GM23338 (cell line): ENCODE results near the gene FIG4. TPM values are rescaled to one million over a fixed set of nuclear protein-coding genes. Genes with fewer than 3 reads are reported as not detected.

Source experiments
- ATAC-seq: fragments of 200-7000 bp; cut with Tn5 transposase; 3 replicates; pipeline ENCODE4 v1.9.1; 2020
- DNase-seq: peaks from one replicate; pipeline ENCODE4 v3.0.0-alpha.2; 2015; ENCODE audit warnings: low spot score
- H2AFZ ChIP-seq: fragments of 200-600 bp; sonication (generic); 2 replicates; pipeline ENCODE4 v1.8.0; 2016; ENCODE audit warnings: antibody characterized with exemption, mild to moderate bottlenecking, moderate library complexity
- H3F3A ChIP-seq: fragments of 200-600 bp; sonication (generic); replicated peaks from 2 replicates; pipeline ENCODE4 v1.8.0; 2017; ENCODE audit warnings: antibody characterized with exemption, mixed run types, low read depth
- H3K27ac ChIP-seq: fragments of 200-600 bp; sonication (generic); 2 replicates; pipeline ENCODE4 v1.6.1; 2016; ENCODE audit warnings: low read depth
- H3K27me3 ChIP-seq: fragments of 200-600 bp; sonication (generic); 2 replicates; pipeline ENCODE4 v1.8.0; 2016; ENCODE audit warnings: mild to moderate bottlenecking, mixed run types, moderate library complexity; ENCODE audit not compliant: insufficient read depth
- H3K36me3 ChIP-seq: fragments of 200-600 bp; sonication (generic); 2 replicates; pipeline ENCODE4 v1.8.0; 2016; ENCODE audit warnings: mild to moderate bottlenecking; ENCODE audit not compliant: insufficient read depth
- H3K4me1 ChIP-seq: fragments of 200-600 bp; sonication (generic); 2 replicates; pipeline ENCODE4 v1.8.0; 2016; ENCODE audit warnings: mild to moderate bottlenecking, moderate library complexity; ENCODE audit not compliant: insufficient read depth
- H3K4me2 ChIP-seq: fragments of 200-600 bp; sonication (generic); 2 replicates; pipeline ENCODE4 v1.7.1; 2017; ENCODE audit warnings: mixed run types
- H3K4me3 ChIP-seq: fragments of 200-600 bp; sonication (generic); 2 replicates; pipeline ENCODE4 v1.6.1; 2016; ENCODE audit warnings: mixed run types
- H3K79me2 ChIP-seq: fragments of 200-600 bp; sonication (generic); replicated peaks from 2 replicates; pipeline ENCODE4 v1.8.0; 2017; ENCODE audit warnings: mild to moderate bottlenecking; ENCODE audit not compliant: insufficient read depth
- H3K9me2 ChIP-seq: fragments of 200-600 bp; sonication (generic); 2 replicates; pipeline ENCODE4 v1.8.0; 2017; ENCODE audit not compliant: insufficient read depth
- H4K20me1 ChIP-seq: fragments of 200-600 bp; sonication (generic); replicated peaks from 2 replicates; pipeline ENCODE4 v1.8.0; 2017; ENCODE audit warnings: mild to moderate bottlenecking; ENCODE audit not compliant: insufficient read depth
- H3K27ac Mint-ChIP-seq: 2 replicates; pipeline ENCODE4 v1.8.0; 2020; ENCODE audit warnings: inconsistent platforms, mild to moderate bottlenecking, moderate library complexity, mixed read lengths
- H3K27me3 Mint-ChIP-seq: 3 replicates; pipeline ENCODE4 v1.8.0; 2022; ENCODE audit warnings: low read depth, mild to moderate bottlenecking, moderate library complexity, mixed read lengths, inconsistent platforms; ENCODE audit not compliant: insufficient read depth, poor library complexity
- H3K36me3 Mint-ChIP-seq: 3 replicates; pipeline ENCODE4 v1.8.0; 2021; ENCODE audit warnings: low read depth, mild to moderate bottlenecking, inconsistent platforms, moderate library complexity, mixed read lengths
- H3K4me1 Mint-ChIP-seq: 3 replicates; pipeline ENCODE4 v1.8.0; 2020; ENCODE audit warnings: mild to moderate bottlenecking, inconsistent platforms, mixed read lengths
- H3K4me3 Mint-ChIP-seq: 3 replicates; pipeline ENCODE4 v1.8.0; 2021; ENCODE audit warnings: moderate library complexity, mild to moderate bottlenecking, inconsistent platforms, mixed read lengths
- H3K9me3 Mint-ChIP-seq: 3 replicates; pipeline ENCODE4 v1.8.0; 2020; ENCODE audit warnings: moderate library complexity, mild to moderate bottlenecking, inconsistent platforms, mixed read lengths
- CREB1 ChIP-seq: fragments of 250-450 bp; sonication (Bioruptor Pico); IDR thresholded peaks from 2 replicates; pipeline ENCODE4 v1.5.0; 2020; ENCODE audit warnings: low read depth, mild to moderate bottlenecking, moderate library complexity
- CTCF ChIP-seq, 2 experiments: fragments of 200-600 bp in 1 of 2; sonication (generic) in 1 of 2; conservative IDR thresholded peaks; 2 replicates each; pipeline versions ENCODE4 v1.5.1 to v1.6.1; 2016 to 2017; ENCODE audit warnings: antibody characterized with exemption in 2 of 2, low read depth in 2 of 2, mild to moderate bottlenecking in 2 of 2, moderate library complexity in 1 of 2
- ETS1 ChIP-seq: IDR thresholded peaks from 2 replicates; pipeline ENCODE4 v1.6.1; 2016; ENCODE audit warnings: antibody characterized with exemption
- JUNB ChIP-seq: IDR thresholded peaks from one replicate; pipeline ENCODE4 v1.6.1; 2016; ENCODE audit warnings: antibody characterized with exemption; ENCODE audit not compliant: unreplicated experiment
- NANOG ChIP-seq: IDR thresholded peaks from 2 replicates; pipeline ENCODE4 v1.6.1; 2016; ENCODE audit warnings: antibody characterized with exemption, borderline replicate concordance
- STAT1 ChIP-seq: IDR thresholded peaks from one replicate; pipeline ENCODE4 v1.6.1; 2016; ENCODE audit warnings: antibody characterized with exemption; ENCODE audit not compliant: unreplicated experiment
- ZNF114 ChIP-seq: fragments of 250-450 bp; sonication (Bioruptor Pico); IDR thresholded peaks from 2 replicates; pipeline ENCODE4 v1.5.0; 2020; ENCODE audit warnings: mild to moderate bottlenecking, moderate library complexity
- ZNF462 ChIP-seq: fragments of 250-450 bp; sonication (Bioruptor Pico); IDR thresholded peaks from 2 replicates; pipeline ENCODE4 v1.5.0; 2020; ENCODE audit warnings: mild to moderate bottlenecking, moderate library complexity
- polyA plus RNA-seq: library from polyadenylated mRNA; unstranded; fragments of >200 nt; fragmentation: Nextera tagmentation; extraction: Ambion mirVana; gene quantifications from 2 replicates; pipeline ENCODE4 v1.2.1, GENCODE V29; 2016
- total RNA-seq: library from RNA; depleted of rRNA; stranded (reverse); fragments of >200 nt; shearing (Covaris generic); gene quantifications from 2 replicates; pipeline ENCODE4 v1.2.3, GENCODE V29; 2014

FIG4 gene
- total and polyA plus RNA-seq, 2 experiments from 2014 or later, result 7.0 to 16.9 TPM

GRCh38 chr6:109864050-109864449, 173.0 kb downstream of the FIG4 start (continued):
- no peak for TF ChIP-seq ZNF462 (CRISPR knock-in tag)
- TF ChIP-seq ETS1, result no peak
- no peak for TF ChIP-seq CREB1 (CRISPR knock-in tag)
- TF ChIP-seq STAT1, result no peak
- TF ChIP-seq ZNF114 (CRISPR knock-in tag), result no peak
- no peak for TF ChIP-seq JUNB
- no peak for TF ChIP-seq NANOG

GRCh38 chr6:109865968-109866367, 174.9 kb downstream of the FIG4 start:
- Histone ChIP-seq H3K9me2 (no peaks in the 10 kb centered on the region), H3K79me2 (no peaks in the 10 kb centered on the region), H3K4me3 (no peak overlapping the region), H3K27ac (no peak overlapping the region), H3K36me3 (no peaks in the 10 kb centered on the region), H4K20me1 (no peaks in the 10 kb centered on the region), H3K4me1 (peaks cover 13% of the 10 kb centered on the region), H3K4me2 (no peak overlapping the region), H3K27me3 (no peaks in the 10 kb centered on the region), H3F3A (no peaks in the 10 kb centered on the region), H2AFZ (no peak overlapping the region)
- peaks cover 30% of the 10 kb centered on the region for H3K4me1 Mint-ChIP-seq
- peaks cover 26% of the 10 kb centered on the region for H3K36me3 Mint-ChIP-seq
- TF ChIP-seq NANOG (no peak), ETS1 (no peak), CTCF (conservative IDR thresholded peaks at IDR 0.05; ENCODE audit: low read depth in 2 of 2) (peak; percentile 50 to 85)
- peak; percentile 80 for ATAC-seq
- peaks cover 5% of the 10 kb centered on the region for H3K27me3 Mint-ChIP-seq
- H3K9me3 Mint-ChIP-seq, result peaks cover 35% of the 10 kb centered on the region
- peak; percentile 60 for DNase-seq
- H3K4me3 Mint-ChIP-seq, result no peak overlapping the region
- H3K27ac Mint-ChIP-seq, result no peak overlapping the region
